ENCODE data around the gene TSPEAR.

GRCh38 chr21:44706026-44706705 is 5.2 kb downstream of the TSPEAR start:
- TF ChIP-seq CTCF (IDR thresholded peaks at IDR 0.05; ENCODE audit: low read depth, low read length, poor library complexity, severe bottlenecking) (no peak), EZH2phosphoT487 (IDR thresholded peaks at IDR 0.05; ENCODE audit: borderline replicate concordance, low read length) (no peak)

Measured in DOHH2 (cell line).